ENCODE data around the gene KPNA4. TPM values are rescaled to one million over a fixed set of nuclear protein-coding genes. Genes with fewer than 3 reads are reported as not detected.

Gene KPNA4
- total RNA-seq, 1 experiment from 2014 or later = 76.7 TPM

GRCh38 chr3:160498202-160498601 lies 67.2 kb downstream of the KPNA4 start:
- Mint-ChIP-seq H3K4me3 (no peak overlapping the region), H3K27ac (no peak overlapping the region)
- WGBS (ENCODE audit: extremely low coverage, insufficient read length, low lambda C conversion rate) = no CpG with 5 or more reads among the region's 1 CpG

More at GRCh38 chr3:160498202-160498601, 67.2 kb downstream of the KPNA4 start:
- no peak for TF ChIP-seq CTCF (conservative IDR thresholded peaks at IDR 0.05)
- H4K8ac ChIP-seq (replicated peaks; ENCODE audit: insufficient read length, low read depth, low read length) = no peak overlapping the region
- H3K36me3 Mint-ChIP-seq (ENCODE audit: insufficient read depth in 1 of 3, low read depth in 3 of 3) = peaks cover 14 to 29% (median 25%) of the 10 kb centered on the region in 3 experiments; a peak in 6 of 7 replicates
- H3K18ac ChIP-seq (ENCODE audit: insufficient read length, low read depth, low read length) = no peak overlapping the region
- H3K4me1 Mint-ChIP-seq = no peaks in the 10 kb centered on the region
- H3K79me1 ChIP-seq (ENCODE audit: insufficient read depth, low read depth, low read length, poor library complexity, severe bottlenecking) = no peaks in the 10 kb centered on the region
- no peak overlapping the region for H2BK120ac ChIP-seq (ENCODE audit: low read depth, low read length, poor library complexity, severe bottlenecking)
- H4K91ac ChIP-seq (ENCODE audit: insufficient read length, low read depth, low read length) = no peak overlapping the region
- no peaks in the 10 kb centered on the region for H3K79me2 ChIP-seq (ENCODE audit: insufficient read depth, low read length)
- no peak overlapping the region for H3K27ac ChIP-seq (ENCODE audit: insufficient read length, low read depth, low read length)
- no peak overlapping the region for H2AFZ ChIP-seq (ENCODE audit: low read length)
- no peak overlapping the region for H2BK5ac ChIP-seq (ENCODE audit: insufficient read length, low read length)
- H2BK12ac ChIP-seq (ENCODE audit: insufficient read length, low read depth, low read length) = no peak overlapping the region
- no peak overlapping the region for H3T11ph ChIP-seq (ENCODE audit: low read length)
- H2BK20ac ChIP-seq (ENCODE audit: low read depth, low read length, poor library complexity, severe bottlenecking) = no peak overlapping the region
- H3K27me3 ChIP-seq (ENCODE audit: insufficient read depth, low read length) = no peaks in the 10 kb centered on the region
- no peaks in the 10 kb centered on the region for H3K9me3 Mint-ChIP-seq
- H3K23me2 ChIP-seq (ENCODE audit: insufficient read length, low read depth, low read length, poor library complexity, severe bottlenecking) = no peaks in the 10 kb centered on the region
- H3K14ac ChIP-seq (ENCODE audit: insufficient read depth, low read length) = no peak overlapping the region
- H3K4ac ChIP-seq (ENCODE audit: low read depth, low read length) = no peak overlapping the region
- no peaks in the 10 kb centered on the region for H3K27me3 Mint-ChIP-seq (ENCODE audit: low read depth)
- no peak overlapping the region for H2BK15ac ChIP-seq (ENCODE audit: low read depth, low read length)
- no peak overlapping the region for H2AK5ac ChIP-seq (ENCODE audit: insufficient read length, low read length)
- no peaks in the 10 kb centered on the region for H3K9me3 ChIP-seq (ENCODE audit: control insufficient read depth, low read depth, low read length)
- no peak overlapping the region for H3K56ac ChIP-seq (ENCODE audit: insufficient read length, low read depth, low read length)
- no peaks in the 10 kb centered on the region for H3K4me1 ChIP-seq (ENCODE audit: insufficient read depth, low read length)
- no peak overlapping the region for H4K5ac ChIP-seq (ENCODE audit: insufficient read length, low read depth, low read length)
- H4K20me1 ChIP-seq (ENCODE audit: control insufficient read depth, insufficient read depth, insufficient read length) = no peaks in the 10 kb centered on the region
- H3K9ac ChIP-seq (ENCODE audit: extremely low read depth, insufficient read length, low read length) = no peak overlapping the region
- no peak for DNase-seq
- no peak overlapping the region for H3K23ac ChIP-seq (ENCODE audit: insufficient read length, low read depth, low read length)
- H3K4me2 ChIP-seq (ENCODE audit: insufficient read depth, insufficient read length, low read length) = no peak overlapping the region
